ENCODE results near the gene SPNS2. TPM values are rescaled to one million over a fixed set of nuclear protein-coding genes. Genes with fewer than 3 reads are reported as not detected.

SPNS2 gene
- total RNA-seq, 1 experiment from 2014 or later: 1.9 TPM

- intact Hi-C loops (cut with micrococcal nuclease; ENCODE audit: unreplicated experiment): no loop called here
- in situ Hi-C loops (cut with HindIII; ENCODE audit: low pct_unique_long_range_greater_than_20kb, low sequenced_read_pairs): no loop called here
- H3K4me3 ChIP-seq (ENCODE audit: low read depth in 2 of 2, low read length in 2 of 2): no peak overlapping the region
- no peaks in the 10 kb centered on the region for H3K36me3 ChIP-seq (ENCODE audit: control insufficient read depth, insufficient read depth, low read length)
- DNase-seq (ENCODE audit: low read depth, low spot score): no peak
- H3K27ac ChIP-seq (ENCODE audit: low read length): no peak overlapping the region
- ChIA-PET CTCF (interaction anchor here (0.6 kb wide), 1 partner anchor 64 kb away, joined by 3 read pairs; no protein-coding TSS in a partner anchor), POLR2A (no interaction called here)
- no TSS peak for BruUV-seq (replicated peaks)
- H3K27me3 ChIP-seq (ENCODE audit: control insufficient read depth, insufficient read depth, low read length): no peaks in the 10 kb centered on the region
- TF ChIP-seq REST (IDR thresholded peaks at IDR 0.05; ENCODE audit: insufficient read depth in 1 of 2, low read depth in 2 of 2, low read length in 1 of 2) (no peak), CTCF (IDR thresholded peaks at IDR 0.05) (no peak), SIN3A (IDR thresholded peaks at IDR 0.05; ENCODE audit: borderline replicate concordance, insufficient read depth, low read depth, low read length) (no peak), TCF7L2 (IDR thresholded peaks at IDR 0.05; ENCODE audit: low read depth, low read length) (no peak), POLR2AphosphoS5 (IDR thresholded peaks at IDR 0.05; ENCODE audit: low read depth, low read length) (no peak)
- ATAC-seq: no peak
- H3K9me3 ChIP-seq (ENCODE audit: control insufficient read depth, insufficient read depth, low read depth, low read length): no peaks in the 10 kb centered on the region
- no peaks in the 10 kb centered on the region for H3K4me1 ChIP-seq (ENCODE audit: control insufficient read depth, insufficient read depth, low read length)
These were observed 63.6 kb downstream of the SPNS2 start for GRCh38 chr17:4562015-4562969.

GRCh38 chr17:4565209-4566141, 66.8 kb downstream of the SPNS2 start:
- POLR2A ChIA-PET: interaction anchor here (0.6 kb wide), 1 partner anchor 380 kb away, joined by 4 read pairs; no protein-coding TSS in a partner anchor
- no peaks in the 10 kb centered on the region for H3K4me1 ChIP-seq (ENCODE audit: control insufficient read depth, insufficient read depth, low read length)
- H3K36me3 ChIP-seq (ENCODE audit: control insufficient read depth, insufficient read depth, low read length): no peaks in the 10 kb centered on the region
- CTCF ChIA-PET: interaction anchor here (0.6 kb wide), 1 partner anchor 290 kb away, joined by 4 read pairs; no protein-coding TSS in a partner anchor
- H3K9me3 ChIP-seq (ENCODE audit: control insufficient read depth, insufficient read depth, low read depth, low read length): no peaks in the 10 kb centered on the region
- peak; percentile 55 for DNase-seq (ENCODE audit: low read depth, low spot score)
- intact Hi-C loops (cut with micrococcal nuclease; ENCODE audit: unreplicated experiment) (loop anchor here (1.0 kb wide), 1 partner anchor 61 kb away; no protein-coding TSS in a partner anchor), in situ Hi-C loops (cut with HindIII; ENCODE audit: low pct_unique_long_range_greater_than_20kb, low sequenced_read_pairs) (no loop called here)
- ATAC-seq: peak; percentile 85
- no TSS peak for BruUV-seq (replicated peaks)
- TF ChIP-seq TCF7L2 (IDR thresholded peaks at IDR 0.05; ENCODE audit: low read depth, low read length) (no peak), REST (IDR thresholded peaks at IDR 0.05; ENCODE audit: insufficient read depth in 1 of 2, low read depth in 2 of 2, low read length in 1 of 2) (no peak), CTCF (IDR thresholded peaks at IDR 0.05) (peak; percentile 92), POLR2AphosphoS5 (IDR thresholded peaks at IDR 0.05; ENCODE audit: low read depth, low read length) (no peak)
- H3K27ac ChIP-seq (ENCODE audit: low read length): no peak overlapping the region
- no peaks in the 10 kb centered on the region for H3K27me3 ChIP-seq (ENCODE audit: control insufficient read depth, insufficient read depth, low read length)
- H3K4me3 ChIP-seq (ENCODE audit: low read depth in 2 of 2, low read length in 2 of 2): no peak overlapping the region

Data from Panc1 (cell line).